Activated CD4-positive, alpha-beta T cell treated with anti-CD3 and anti-CD28 coated beads, Interleukin-2, Interleukin-4, amounts not matched to agents 100 ng/mL and 50 ng/mL, durations not matched to agents 16 hours and 8 hours (primary cell): ENCODE data around the gene FBXO34.

Experiments used
- DNase-seq: peaks from one replicate; pipeline ENCODE4 v3.0.0-alpha.2; 2020; ENCODE audit warnings: low spot score

Gene FBXO34, protein sequence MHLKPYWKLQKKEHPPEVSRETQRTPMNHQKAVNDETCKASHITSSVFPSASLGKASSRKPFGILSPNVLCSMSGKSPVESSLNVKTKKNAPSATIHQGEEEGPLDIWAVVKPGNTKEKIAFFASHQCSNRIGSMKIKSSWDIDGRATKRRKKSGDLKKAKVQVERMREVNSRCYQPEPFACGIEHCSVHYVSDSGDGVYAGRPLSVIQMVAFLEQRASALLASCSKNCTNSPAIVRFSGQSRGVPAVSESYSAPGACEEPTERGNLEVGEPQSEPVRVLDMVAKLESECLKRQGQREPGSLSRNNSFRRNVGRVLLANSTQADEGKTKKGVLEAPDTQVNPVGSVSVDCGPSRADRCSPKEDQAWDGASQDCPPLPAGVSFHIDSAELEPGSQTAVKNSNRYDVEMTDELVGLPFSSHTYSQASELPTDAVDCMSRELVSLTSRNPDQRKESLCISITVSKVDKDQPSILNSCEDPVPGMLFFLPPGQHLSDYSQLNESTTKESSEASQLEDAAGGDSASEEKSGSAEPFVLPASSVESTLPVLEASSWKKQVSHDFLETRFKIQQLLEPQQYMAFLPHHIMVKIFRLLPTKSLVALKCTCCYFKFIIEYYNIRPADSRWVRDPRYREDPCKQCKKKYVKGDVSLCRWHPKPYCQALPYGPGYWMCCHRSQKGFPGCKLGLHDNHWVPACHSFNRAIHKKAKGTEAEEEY

DNA sequence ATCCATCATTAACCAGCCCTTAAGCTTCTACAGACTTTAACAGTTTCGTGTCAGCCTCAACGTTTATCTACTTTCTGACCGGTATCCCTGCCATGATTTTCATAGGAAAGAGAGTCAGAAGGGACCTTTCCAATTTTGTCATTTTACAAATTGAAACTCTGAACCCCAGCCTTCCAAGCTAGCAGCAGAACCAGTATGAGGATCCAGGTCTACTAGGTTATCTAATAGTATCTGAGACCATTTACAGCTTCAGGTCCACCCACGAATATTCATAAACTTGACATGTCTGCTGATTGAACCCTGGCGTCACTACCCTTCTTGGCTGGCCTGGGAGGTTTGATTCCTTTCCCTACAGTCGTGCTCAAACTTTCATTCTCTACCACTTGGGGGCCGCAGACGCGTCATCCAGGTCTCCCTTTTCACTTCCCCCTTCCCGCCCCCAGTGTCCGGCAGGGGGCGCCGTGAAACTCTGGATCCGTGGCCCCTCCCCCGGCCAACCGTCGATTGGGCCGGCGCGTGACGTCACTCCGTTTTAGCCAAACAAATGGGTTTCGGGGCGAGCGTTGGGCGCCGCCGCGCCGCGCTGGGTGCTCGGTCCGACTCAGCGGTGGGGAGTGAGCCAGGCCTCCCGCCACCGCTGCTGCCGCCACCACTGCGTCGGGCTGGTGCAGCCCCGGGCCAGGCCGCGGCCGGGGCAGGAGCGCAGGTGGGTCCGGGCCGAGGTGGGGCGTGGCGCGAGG lies at the start of gene FBXO34:
TSS of gene FBXO34 (plus strand) at position 590 of the 740 bp plus-strand sequence. CDS start 78,970 bp downstream, outside the sequence.
- peak; percentile 99 for DNase-seq

DNA sequence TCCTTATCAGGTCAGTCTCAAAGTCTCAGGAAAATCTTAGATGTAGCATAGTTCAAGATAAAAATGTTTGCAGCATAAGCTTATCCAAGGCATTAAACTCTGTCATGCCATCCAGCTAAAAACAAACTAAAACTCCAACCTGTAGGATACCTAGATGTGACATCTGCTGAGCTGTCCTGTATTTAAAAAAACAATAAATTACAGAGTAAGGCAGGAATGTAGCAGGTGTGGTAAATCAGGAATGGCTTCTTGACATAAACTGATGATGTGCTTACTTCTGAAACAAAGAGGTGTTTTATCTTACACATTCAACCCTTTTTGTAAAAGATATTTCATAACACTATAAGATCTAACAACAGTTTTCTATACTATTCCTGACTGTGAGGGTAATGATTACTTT lies 49.3 kb upstream of the FBXO34 start:
- no peak for DNase-seq

DNA sequence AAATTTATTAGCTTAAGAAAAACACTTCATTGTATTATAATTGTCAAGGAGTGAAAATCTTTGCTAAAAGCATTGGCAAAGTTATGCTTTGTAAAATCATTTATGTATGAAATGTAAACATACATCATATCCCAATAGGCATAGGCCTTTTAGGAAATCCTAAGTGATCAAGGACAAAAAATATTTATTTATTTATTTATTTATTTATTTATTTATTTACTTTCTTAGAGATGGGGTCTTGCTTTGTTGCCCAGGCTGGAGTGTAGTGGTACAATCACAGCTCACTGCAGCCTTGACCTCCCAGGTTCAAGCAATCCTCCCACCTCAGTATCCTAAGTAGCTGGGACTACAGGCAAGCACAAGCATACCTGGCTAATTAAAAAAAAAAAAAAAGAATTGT lies 47.9 kb upstream of the FBXO34 start:
- DNase-seq: no peak

DNA sequence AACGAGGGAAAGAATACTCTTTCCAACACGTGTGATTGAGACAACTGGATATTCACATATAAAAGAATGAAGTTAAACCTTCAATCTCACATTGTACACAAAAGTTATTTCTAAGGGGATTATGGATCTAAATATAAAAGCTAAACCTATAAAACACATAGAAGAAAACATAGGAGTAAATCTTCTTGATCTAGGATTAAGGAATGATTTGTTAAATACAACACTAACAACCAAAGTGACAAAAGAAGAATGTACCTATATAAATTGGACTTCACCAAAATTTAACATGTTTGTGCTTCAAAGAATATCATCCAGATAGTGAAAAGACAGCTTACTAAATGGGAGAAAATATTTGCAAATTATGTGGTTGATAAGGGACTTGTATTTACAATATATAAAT lies 43.0 kb upstream of the FBXO34 start:
- no peak for DNase-seq

DNA sequence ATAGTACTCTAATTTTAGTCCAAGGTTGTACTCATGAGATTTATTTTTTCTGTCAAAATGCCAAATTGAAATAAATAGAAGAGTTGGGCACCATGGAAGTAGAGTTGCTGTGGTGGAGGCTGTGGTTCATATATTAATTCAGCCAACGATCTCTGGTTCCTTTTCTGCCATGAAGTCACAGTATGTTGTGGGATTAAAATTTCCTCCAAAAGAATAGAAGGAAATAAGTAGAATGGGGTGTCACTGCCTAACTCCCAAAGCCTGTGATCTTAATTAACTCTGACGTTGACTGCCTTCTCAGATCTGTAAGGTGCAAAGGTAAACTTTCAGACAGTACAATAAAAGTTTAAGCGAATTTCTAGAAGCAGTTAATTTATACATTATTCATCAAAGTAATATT lies 37.6 kb upstream of the FBXO34 start:
- no peak for DNase-seq

DNA sequence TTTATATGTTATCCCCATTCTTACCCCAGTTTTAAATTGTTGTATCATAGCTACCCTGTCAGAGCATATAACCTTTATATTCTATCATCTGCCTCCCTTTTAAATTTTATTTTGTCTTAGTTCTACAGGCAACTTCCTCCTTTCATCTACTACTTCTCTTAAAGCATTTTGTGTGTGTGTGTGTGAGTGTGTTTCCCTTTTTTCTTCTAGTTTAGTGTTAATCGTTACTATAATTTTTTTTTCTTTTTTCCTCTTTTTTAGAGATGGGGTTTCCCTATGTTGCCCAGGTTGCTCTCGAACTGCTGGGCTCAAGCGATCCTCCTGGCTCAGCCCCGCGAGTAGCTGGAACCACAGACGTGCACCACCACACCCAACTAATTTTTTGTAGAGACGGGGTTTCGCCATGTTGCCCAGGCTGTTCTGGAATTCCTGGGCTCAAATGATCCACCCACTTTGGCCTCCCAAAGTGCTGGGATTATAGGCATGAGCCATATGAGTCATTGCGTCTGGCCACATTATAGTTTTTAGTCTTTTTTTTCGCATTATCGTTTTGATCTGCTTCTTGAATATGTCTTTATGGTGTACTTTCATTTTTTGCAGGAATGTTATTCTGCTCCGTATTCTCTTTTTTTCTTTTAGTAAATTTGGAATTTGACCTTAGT lies 33.1 kb upstream of the FBXO34 start:
- no peak for DNase-seq

DNA sequence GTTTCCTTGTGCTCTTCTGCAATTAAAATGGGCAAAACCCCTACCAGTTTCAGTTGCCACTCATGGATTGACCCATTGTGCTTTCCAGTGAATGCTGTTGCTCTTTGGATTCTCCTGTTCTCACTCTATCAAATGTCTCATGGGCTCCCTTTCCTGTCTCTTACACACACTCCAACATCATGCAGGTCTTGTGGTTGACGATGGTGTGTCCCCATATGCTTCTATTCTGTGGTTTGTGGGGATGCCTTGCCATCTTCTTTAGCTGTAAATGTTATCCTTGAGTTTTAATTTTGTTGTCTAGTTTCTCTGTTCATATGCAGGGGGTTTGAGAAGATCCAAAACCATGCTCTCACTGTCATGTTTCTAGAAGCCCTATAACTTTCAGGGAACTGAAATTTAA lies 31.9 kb upstream of the FBXO34 start:
- no peak for DNase-seq

DNA sequence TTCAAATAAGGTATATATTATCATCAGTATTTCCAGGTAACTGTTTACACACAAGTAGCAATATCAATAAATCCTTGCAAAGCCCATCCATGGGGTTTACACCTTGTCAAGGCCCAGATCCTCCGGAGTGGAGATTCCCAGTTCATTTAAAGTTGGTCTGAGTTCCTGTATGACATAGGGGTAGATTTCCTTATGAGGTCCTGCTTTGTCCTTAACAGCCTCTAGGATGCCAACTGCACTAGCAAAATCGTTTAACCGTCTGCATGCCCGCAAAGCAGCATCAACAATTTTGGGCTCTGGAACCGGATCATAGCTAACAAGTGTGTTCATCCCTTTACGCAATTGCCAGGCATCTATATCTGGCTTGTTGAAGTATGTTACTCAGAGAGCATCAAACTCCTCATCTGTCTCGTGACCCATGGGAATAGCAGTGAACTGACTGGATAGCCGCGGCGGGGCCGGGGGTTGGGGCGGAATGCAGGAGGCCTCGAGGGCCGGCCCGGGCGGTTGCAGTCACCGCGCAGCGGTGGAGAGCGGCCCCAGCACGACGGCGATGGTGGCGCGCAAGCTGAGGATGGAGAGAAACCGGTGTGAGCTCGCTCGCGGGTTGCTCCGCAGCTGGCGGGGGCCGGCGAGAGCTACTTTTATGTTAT lies 30.6 kb upstream of the FBXO34 start:
- DNase-seq: no peak

DNA sequence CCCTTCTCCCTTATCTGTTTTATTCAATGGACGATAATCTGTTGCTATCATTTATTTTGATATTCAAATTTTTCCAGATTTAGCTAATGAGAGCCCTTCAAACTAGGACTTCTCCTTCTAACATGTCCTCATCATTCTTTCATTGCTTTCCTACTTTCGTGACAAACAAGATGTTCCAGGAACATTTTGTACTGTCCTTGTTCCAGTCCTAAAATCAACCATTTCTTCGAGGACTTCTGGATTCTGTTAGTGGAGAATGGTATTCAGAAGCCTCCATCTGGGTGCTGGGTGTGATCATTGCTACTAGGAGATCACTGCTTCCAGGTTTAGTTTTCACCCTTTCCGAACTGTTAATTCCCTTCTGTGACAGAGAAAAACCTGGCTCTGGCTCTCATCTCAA lies 29.5 kb upstream of the FBXO34 start:
- no peak for DNase-seq

DNA sequence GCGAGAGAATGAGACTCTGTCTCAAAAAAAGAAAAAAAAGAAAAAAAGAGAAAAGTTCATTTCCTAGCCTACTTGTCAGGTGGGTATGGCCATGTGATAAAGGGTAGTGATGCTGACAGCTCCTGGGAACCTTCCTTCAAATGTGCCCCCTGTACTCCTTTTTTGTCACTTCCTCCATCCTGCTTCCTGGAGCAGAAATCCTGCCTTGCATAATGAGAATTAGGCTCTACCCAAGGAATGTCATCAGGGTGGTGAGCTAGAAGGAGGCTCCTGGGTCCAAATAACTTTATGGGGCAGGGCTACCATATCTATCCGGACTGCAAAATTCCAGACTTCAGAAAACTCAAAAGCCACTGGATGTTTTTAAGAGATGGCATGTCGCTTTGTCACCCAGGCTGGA lies 27.8 kb upstream of the FBXO34 start:
- no peak for DNase-seq

DNA sequence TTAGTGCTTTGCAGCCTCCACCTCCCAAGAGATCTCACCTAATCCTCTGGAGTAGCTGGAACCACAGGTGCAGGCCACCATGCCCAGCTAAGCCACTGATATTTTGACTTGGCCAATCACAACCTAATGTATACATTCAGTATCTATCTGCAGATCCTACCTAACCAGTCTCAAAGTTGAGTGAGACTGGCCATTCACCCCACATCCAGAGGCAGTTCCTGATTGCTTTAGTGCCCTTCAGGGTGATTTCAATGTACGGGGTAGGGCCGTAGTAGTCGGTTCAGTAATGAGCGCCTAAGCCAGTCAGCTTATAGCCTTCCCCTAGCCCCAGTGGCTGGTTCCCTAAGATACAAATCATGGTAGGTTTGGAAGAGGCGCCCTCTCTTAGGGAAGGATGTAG lies 27.4 kb upstream of the FBXO34 start:
- DNase-seq: no peak

DNA sequence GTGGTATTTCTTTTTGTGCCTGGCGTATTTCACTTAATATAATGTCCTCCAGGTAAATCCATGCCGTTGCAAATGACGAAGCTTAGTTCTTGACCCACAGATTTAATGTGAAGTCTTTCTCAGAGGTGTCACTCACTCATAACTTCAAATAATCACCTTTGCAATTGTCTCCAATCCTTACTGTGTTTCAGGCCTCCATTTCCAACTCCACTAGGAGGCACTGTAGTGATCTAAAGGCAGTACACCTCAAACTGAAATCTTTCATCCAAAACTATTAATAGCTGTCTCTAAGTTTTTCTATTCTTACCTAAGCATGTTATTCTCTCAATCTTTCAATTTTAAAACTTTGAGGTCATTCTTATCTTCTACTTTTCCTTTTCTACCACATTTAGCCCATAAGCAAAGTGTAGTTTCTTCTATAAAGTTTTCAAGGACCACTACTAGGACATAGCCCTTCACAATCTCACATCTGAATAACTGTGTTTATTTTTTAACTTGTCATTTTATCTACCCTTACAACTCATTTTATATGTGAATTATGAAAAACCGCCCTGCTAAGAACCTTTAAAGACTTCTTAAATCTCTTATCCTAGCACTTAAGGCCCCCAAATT lies 25.5 kb upstream of the FBXO34 start:
- peak; percentile 39 for DNase-seq

DNA sequence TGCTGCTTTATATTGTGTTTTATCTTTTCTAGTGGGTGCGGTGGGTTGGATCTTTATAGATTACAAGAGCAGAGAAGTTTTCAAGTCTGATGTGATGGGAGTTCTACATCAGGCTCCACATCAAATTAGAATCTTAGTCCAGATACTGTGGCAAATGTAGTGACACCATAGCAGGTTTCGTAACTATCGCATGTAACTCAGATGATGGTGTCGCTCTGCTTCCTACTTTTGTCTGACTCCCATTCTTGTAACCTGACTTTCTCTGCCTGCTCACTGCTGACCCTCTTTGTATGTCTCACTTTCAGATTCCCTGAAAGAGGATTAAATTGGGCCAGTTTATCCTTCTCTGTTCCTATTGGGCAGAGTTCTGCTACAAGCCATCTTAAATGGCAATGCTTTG lies 22.8 kb upstream of the FBXO34 start:
- no peak for DNase-seq

DNA sequence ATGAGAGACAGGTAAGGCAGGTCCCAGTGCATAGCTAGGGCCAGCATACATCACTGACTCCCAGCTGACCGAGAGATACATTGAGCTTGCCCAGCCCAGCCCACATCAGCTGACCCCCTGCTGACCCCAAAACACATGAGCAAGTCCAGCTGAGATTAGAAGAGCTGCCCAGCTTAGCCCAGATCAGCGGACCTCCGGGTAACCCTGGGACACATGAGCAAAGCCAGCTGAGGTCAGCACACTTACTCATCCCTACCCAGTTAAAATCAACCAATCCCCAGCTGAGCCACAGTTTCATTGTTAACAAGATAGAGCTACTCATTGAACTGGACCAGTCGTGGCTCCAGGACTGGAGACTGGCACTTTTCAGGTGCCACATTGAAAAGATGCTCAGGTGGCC lies 21.8 kb upstream of the FBXO34 start:
- DNase-seq: no peak

DNA sequence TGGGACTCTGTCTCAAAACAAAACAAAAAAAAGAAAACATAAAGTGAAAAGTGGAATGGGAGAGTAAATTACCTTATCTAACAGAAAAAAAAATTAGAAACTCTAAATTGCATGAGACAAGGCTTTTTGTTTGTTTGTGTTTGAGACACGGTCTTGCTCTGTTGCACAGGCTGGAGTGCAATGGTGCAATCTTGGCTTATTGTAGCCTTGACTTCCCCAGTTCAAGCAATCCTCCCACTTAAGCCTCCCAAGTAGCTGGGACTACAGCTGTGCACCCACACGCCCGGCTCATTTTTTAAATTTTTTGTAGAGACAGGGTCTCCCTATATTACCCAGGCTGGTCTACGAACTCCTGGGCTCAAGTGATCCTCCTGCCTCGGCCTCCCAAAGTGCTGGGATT lies 17.9 kb upstream of the FBXO34 start:
- DNase-seq: no peak

DNA sequence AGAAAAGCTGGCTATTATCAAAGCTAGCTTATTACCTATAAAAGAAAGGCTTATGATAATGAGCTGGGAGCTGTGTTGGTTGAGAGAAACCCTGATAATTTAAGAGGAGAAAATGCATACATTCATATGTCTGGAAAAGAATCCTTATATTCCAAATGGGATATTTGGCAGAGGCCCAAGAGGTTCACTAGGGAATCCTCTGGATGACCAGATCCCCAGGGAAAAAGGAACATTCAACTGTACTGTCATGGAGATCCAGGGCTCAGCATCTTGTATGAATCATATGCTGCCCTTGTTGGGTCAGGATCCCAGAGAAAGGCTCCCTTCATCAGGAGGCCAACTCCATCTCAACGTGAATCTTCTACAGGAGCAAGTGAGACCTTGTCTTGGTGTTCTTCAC lies 16.6 kb upstream of the FBXO34 start:
- no peak for DNase-seq

DNA sequence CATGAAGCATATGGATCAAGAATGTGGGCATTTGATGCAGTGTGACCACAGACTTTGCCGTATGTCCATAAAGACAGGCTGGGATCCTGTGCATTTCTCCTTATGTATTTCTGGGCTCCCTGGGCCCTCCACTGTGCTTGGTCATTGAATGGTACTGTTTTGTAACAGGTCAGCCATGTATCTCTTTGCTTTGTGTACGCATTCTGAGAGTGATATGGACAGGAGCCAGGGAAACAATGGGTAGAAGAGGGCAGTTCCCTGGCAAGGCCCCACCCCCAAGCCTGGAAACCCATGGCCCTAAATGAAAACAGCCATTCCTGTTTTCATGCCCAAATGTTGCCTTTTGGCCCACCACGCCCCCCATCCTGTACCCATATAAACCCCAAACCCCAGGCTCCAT lies 15.2 kb upstream of the FBXO34 start:
- no peak for DNase-seq

DNA sequence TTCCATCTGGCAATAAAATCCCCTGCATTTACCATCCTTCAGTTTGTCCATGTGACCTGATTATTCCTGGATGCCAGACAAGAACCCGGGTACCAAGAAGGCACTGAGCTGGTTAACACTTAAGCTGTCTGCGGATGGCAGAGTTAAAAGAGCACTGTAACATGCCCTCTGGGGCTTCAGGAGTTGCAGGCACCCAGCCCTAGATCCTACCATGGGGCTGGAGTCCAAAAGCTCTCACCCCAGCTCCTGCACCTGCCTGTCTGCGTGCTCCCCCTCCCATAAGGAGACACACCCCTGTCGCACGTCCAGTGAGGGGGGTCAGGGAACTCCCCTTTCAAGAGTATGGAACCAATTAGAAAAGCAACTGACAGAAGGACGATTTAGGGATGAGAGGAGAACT lies 14.6 kb upstream of the FBXO34 start:
- DNase-seq: no peak

DNA sequence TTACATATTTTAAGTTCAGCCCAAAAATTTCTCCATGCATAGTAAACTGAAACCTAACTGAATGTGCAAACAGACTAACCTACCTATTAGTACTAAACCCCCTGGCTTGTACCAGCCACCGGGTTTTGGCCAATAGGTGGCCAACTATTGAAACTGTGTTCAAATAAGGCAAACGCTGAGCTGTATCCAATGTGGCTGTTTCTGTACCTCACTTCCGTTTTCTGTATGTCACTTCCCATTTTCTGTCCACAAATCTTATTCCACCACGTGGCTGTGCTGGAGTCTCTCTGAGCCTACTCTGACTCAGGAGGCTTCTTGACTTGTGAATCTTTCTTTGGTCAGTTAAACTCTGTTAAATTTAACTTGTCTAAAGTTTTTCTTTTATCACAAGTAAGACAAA lies 6.0 kb upstream of the FBXO34 start:
- no peak for DNase-seq

DNA sequence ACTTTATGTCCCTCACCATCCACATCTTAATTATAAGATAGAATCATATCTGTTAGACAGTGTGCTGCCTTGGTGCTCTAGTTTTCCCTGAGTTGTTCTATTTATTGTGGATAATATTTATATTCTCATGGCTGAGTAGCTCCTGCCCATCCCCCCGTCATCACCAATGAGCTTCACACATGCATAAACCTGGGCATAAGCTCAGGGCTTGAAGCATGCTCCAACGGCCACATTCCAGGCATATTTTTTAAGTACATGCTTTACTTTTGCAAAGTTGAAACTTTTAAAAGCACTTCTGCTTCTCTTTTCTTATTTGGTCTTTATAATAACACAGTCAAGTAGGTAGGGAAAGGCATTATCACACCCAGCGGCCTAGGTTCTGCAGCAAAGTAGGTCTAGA lies 3.4 kb upstream of the FBXO34 start:
- DNase-seq: no peak

DNA sequence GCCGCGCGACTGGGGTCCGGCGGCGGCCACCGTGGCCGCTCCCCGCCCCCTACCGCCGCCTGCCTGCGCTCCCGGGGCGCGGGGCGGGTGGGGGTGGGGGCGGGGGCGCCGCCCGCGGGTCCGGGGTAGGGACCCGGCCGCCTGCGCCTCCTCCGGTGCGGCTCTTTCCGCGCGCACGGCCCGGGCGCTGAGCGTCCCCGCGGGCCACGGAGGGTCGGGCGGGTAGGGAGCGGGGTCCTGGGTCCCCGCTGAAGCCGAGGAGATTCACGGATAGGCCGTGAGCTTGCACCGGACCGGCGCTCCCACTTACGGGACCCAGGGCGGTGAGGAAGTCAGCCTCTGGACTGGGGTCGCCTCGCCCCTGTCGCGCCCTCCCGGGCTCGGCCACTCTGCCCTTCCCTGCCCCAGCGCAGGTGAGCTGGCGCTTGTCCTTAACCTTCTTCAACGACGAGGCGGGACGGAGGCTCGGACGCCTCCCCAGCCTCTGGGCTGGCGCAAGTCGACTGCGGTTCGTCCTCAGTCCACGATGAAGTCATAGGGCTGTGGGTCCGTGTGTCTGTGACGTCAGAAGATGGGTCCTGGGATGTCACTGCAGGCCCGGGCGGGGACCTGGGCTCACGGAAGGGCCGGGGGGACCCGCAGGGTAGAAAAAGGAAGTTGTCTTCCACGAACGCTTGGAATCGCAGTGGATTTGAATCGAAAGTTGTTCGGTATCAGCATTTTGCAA lies 514 bp downstream of the FBXO34 start:
- DNase-seq: peak; percentile 72
